Left renal cortex interstitium (tissue), 4 donors: ENCODE data around the gene TGFBR3. TPM values are rescaled to one million over a fixed set of nuclear protein-coding genes. Genes with fewer than 3 reads are reported as not detected.

Experiments used
- DNase-seq, 4 donors: peaks; one replicate each; pipeline ENCODE4 v3.0.0-alpha.2; 2013; ENCODE audit warnings: low read depth in 4 of 4, low spot score in 2 of 4, missing footprints in 1 of 4
- polyA plus RNA-seq, 4 donors: library from polyadenylated mRNA; unstranded; fragments of 120-200 nt; gene quantifications; one replicate each; pipeline ENCODE4 v1.2.1, GENCODE V29; 2013; ENCODE audit not compliant: insufficient read length in 4 of 4

Gene TGFBR3
- polyA plus RNA-seq, 4 donors, result 99.1 to 118 (median 110) TPM

DNA sequence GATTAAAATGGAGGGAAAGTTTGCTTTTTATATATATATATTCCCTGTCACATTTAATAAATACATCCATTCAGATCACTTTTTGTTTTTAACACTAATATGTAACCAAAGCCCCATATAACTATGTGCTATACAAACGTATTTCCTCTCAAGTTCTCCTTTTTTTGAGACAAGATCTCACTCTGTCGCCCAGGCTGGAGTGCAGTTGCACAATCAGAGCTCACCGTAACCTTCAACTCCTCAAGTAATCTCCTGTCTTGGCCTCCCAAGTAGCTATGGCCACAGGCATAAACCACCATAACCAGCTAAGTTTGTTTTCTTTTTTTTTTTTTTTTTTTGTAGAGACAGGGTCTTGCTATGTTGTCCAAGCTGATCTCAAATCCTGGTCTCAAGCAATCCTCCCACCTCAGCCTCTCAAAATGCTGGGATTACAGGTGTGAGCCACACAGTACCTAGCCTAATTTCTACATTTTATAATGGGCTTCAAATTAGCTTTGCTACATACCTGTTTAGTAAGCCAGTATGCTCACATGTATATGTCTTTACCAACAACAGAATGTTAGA, 120.0 kb downstream of the TGFBR3 start:
- no peak for DNase-seq

DNA sequence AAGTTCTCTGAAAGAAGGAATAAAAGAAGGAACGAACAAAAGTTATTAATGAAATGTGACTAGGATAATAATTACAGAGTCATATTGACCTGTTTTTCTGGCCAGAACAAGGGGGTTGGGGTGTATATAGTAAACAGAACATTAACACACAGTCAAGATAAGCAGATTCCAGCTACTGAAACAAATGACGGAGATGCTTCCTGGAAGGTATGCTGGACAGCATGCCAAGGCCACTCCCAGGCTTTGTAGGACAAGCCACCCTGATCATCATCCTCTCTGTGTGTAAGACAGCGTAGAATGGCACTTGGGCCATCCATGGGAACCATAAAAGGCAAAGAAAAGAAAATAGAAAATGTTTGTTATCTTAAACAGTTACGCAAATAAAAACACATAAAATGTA, 120.7 kb downstream of the TGFBR3 start:
- DNase-seq, result no peak

DNA sequence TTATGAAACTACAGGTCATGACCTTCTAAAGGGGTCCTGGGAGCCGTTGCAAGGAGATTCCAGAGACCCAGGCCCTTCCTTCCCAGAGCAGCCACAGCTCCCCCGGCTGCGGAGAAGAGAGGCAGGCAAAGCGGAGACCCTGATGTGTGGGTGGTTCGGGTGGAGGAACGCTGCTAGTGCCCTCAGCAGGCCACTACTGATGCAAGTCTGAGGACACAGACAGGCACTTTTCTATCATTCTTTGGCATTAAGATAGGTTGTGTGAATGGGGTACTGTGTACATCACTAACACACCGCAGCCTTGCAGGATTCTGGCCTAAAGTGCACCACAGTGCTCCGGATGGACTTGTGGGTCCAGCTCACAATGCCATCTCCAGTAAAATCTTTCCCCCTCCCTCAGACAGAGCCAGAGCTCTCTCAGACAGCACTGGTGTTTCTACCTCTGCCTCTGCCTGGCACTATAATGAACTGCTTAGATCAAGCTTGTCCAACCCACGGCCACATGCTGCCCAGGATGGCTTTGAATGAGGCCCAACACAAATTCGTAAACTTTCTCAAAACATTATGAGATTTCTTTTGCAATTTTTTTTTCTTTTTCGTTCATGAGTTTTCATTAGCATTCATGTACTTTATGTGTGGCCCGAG, 121.4 kb downstream of the TGFBR3 start:
- no peak for DNase-seq

DNA sequence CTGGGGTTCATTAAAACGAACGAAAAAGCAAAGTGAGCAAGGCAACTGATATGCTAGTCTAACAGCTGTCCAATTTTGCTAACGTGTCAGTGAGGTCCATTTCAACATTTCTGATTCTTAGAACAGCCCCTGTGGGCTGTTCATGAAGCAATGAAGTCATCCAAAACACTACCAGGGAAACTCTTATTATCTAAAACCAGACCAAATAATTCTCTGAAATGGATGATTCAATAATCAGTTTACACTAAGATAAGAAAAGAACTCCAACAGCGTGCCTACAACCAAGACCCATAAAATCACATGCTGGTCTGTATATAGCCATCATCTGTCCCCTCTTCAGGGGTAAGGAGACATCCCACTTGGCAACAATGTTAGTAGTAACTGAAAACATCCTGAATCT, 122.7 kb downstream of the TGFBR3 start:
- no peak for DNase-seq

DNA sequence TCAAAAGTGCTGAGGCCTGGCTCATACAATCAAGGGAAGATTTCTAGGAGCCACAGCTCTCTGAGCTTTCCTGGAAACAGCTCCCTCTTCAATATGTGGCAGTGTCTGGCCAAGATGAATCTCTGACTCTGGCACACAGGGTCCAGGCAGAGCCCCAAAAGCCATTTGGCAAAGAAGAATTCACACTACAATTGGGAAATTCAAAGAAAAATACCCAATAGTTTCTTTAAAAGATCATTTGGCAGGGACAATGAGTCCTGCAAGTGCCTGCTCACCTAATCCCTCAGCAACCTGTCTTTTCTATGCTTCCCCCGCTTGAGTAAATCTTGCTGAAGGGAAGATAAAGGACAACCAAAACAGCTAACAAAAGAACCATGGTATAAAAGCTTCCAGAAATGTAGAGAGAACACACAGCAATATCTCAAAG, 124.6 kb downstream of the TGFBR3 start:
- DNase-seq, result no peak

DNA sequence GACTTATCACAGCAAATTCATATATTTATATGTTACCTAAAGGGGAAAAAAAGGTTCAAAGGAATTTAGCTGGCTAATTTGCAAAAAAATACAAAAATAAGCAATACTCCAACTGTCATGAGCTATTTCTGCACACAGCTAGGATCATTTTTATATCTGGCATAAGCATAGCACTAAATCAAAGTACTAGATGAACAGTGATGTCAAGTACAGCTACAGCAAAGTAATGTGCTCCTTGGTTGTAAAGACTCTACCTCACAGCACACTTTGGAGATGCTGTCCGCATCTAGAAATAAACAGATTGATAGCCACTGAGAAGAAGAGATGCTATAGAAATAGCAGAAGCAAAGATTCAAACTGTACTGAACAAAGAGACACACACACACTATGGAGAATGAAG, 125.4 kb downstream of the TGFBR3 start:
- DNase-seq, result no peak

DNA sequence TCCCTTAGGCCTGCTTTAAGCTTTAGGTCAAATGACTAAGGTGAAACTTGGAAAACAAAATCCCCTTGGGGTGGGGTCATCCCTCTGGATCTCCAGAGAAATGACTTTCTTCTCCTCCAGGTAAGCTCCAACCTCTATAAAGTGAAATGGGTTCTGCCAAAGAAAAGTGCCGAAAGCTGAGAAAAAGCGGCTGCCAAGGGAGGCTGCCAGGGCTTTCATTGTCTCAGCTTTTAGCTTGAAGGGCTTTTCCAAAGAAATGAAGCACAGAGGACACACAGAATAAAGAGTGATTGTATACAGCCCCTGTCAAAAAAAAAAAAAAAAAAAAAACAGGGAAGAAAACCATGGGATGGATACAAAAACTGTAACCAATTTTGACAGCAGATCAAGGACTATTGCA, 126.9 kb downstream of the TGFBR3 start:
- DNase-seq, result no peak

DNA sequence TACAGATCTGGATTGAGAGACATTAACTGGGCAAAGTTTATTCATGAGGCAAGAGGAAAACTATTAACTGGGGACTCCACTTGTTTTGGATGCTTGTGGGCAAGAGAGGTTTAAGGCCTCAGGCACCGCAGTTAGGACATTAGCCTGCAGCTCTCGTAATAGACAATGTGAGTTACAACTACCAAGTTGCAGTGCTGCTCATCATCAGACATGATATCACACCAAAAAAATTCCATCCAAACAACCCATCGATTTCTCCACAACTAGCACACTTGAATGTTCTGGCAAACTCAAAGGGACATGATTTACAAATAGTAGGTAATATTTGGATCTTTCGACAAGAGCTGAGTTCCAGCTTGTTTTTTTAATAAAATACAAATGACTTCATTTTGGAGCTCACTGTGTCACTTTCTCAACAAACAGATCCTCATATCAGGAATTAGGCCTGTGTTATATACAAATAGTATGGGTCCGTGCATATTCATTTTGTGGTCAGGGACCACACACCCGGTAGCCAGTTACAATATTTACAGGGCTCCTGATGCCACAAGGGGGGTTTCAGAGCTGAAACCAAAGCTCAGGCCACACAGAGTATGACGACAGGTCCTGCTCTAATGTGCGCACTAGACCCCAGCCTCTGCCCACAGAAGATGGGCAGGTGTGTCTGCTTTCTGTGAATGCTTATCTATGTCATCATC, 128.0 kb downstream of the TGFBR3 start:
- DNase-seq, result no peak

DNA sequence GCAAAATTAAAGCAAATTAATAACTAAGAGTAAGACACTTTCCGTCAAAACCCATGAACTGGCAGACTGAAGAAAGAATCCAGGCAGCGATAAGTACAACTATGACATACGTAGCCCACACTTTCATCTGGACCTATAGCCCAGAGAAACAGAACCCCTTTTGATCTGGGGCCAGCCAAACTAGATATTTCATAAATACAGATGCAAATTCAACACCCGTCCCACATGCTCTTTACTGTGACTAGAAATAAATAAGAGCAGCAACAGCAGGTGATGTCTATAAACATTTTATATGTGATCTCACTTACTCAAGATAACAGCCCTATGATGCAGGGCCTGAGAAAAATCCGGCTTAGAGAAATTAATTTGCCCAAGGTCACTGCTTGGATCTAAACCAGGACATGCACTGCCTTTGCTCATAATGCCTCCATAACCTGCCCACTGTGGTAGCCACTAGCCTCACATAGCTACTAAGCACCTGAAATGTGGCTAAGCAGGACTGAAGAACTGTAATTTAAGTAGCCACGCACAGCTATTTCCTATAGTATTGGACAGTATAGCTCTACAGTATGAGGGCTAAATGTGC, 130.2 kb downstream of the TGFBR3 start:
- DNase-seq, result no peak

DNA sequence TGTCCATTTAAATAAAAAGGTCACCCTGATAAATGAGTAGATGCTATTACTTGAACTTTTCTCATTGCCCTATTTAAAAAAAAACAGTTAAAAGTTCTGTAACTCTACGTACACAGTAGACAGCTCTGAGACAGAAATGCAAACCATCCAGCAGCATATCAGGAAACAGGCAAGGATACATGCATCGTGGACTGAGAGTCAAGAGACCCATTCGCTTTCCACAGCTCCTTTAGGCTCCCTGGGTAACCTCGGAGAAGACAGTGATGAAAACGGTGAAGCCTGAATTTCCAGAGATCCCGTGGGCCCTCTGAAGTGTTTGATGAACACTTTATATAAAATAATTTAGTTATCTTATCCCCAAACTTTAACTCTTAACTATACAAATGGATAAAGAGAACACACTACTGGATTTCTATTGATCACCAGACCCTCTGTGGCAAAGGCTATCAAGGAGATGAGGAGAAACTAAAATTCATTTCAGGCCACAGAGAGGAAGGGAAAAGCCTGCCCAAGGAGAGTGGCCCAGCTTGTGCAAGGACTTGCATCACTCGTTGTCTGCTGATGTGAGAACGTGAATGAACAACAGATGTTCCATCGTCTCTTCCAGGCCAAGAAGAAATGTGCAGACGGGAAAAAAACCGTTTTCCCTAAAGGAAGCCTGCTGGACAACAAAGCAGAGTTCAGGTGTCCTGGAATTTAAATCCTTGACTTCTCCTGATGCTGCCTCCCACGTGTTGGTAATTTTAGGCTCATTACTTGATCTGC, 131.0 kb downstream of the TGFBR3 start:
- DNase-seq, result no peak

DNA sequence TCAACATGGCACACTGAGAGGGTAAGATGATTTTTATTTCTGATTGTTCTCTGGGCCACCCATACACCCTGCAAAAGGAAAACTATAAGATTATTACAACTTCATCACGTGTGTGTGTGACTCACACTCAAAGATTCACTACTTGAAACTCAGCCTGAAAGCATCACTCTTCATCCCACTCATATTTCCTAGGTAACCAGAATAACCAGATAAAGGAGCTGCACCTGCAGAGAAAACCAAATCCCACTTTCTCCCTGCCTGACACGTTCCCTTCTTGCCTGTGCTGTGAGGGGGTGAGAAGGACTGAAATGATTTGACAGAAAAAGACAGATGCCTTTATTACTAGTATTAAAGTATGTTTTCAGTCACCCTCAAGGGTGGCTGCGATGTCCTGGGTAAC, 131.6 kb downstream of the TGFBR3 start:
- DNase-seq, result no peak

DNA sequence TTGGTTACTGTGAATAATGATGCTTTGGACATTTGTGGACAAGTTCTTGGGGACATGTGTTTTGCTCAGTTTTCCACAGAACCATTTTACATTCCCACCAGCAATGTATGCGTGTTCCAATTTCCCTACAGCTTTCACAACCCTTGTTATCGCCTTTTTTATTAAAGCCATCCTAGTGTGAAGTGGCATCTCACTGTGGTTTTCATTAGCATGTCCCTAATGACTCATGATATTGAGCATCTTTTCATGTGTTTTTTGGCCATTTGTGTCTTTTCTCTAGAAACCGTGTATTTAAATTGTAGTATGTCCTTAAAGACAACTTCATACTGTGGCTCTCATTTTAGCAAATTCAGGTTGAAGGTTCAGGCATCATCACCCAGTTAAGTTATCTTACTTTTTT, 132.1 kb downstream of the TGFBR3 start:
- no peak for DNase-seq

DNA sequence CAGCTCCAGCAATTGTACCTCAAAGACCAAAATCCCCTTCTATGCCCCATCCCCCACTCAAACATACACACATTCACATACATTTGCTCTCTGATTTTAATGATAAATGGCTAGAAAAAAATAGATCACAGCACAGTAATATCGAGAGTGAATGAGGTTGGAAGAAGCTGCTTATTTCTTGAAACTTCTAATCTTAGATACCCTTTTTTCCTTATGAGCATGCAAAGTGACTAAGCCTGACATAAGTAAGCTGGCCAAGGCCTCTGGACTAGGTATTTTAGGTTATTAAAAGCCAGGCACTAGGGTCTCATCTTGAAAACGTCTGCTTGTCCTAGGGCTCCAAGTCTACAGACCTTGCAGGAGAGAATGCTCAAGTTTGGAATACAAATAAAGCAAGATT, 133.6 kb downstream of the TGFBR3 start:
- DNase-seq, result no peak

DNA sequence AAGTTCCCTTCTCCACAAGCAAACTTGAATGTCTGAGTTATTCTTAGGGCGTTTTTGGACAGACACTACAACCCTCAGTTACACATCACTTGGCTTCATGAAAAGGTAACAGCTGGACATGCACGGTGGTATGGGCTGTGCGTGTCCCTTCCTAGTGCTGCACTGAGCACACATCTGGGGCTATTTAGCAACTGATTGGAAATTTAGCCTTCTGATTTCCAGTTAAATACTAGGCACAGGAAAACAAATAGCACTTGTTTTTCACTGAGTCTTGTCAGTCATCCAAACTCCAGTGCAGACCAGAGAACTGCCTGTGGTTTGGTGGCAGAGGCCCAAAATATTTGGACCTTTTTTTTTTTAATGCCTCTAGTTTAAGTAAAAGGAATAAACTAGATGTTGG, 134.7 kb downstream of the TGFBR3 start:
- DNase-seq, result no peak

DNA sequence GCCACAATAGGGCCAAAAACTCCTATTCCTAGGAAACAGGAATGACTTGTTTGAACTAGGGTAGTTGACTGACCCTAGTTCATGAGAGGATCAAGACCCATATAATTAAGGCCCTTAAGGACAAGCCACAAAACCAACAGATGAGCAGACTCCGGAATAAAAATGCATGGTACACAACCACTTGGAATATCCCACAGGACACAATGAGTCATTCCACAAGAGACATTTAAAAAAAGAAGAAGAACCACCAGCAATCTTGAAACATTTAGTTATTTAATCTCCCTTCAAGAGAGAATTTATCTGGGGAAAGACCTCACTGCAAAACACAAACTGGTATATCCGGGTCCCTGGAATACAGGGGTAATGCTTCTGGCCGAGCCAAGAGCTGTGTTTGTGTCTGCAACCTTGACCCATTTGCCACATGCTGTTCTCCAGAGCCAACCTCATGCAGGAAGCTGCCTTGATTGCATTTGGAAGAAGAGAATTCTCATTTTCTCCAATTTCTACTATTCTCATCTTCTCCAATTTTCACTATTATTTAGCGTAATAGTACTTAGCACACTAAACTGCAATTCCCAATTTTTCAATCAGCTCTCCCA, 135.5 kb downstream of the TGFBR3 start:
- DNase-seq, result no peak

DNA sequence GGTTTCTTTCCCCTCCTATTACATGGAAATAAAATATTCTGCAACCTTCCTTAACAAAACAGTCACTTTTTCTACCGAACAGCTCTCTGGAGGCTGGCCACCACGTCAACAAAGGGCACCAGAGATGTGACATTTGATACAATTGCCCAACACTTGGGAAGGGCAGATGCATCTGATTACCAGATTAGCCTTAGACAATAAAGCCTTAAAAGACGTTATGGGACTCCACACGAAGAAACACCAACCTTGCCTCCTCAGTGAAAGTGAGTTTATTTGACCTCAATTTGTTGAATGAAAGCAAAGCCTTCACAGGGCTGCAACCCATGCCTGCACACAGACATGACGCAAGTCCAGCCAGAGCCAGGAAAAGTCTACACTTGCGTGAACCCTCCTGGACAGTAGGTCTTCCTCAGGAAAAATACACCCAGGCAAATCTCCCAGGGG, 136.1 kb downstream of the TGFBR3 start:
- no peak for DNase-seq

DNA sequence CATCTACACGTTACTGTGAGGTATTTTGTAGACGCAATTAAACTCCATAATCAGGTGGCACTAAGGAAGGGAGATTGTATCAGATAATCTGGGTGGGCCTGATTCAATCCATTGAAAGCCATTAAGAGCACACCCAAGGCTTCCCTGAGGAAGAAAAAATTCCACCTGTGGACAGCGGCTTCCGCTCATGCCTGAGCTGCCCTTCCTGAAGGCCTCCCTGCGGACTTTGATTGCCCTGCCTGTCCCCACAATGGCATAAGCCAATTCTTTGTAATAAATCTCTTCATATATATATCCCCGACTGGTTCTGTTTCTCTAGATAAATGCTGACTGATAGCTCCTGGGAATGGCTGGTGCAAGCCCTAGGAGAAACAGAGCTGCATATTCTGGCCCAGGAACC, 138.3 kb downstream of the TGFBR3 start:
- no peak for DNase-seq

DNA sequence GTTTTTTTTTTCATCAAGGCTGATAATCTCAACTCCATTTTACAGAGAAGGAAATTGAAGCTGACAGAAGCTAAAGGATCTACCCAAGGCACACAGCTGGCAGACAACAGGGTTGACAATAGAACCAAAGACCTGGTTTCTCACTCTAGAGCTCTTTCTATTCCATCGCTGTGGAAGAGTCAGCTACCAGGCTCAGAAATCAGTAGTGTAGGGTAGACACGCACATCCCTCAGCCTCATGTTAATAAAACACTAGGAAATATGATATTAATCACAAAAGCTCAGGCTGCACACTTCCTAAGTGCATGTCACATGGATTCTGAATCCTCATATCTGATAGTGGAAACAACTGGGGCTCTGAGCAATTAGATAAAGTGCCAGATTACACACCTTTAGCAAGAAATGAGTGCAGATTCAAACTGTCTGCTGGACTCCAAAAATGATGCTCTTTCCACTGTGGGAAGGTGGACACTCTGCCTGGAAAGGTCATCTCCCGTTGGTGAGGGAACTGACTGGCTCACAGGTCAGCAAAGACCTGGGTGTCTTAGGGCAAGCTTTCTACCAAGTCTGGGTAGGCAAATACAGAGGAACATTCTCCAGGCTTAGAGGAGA, 139.1 kb downstream of the TGFBR3 start:
- DNase-seq, result no peak

DNA sequence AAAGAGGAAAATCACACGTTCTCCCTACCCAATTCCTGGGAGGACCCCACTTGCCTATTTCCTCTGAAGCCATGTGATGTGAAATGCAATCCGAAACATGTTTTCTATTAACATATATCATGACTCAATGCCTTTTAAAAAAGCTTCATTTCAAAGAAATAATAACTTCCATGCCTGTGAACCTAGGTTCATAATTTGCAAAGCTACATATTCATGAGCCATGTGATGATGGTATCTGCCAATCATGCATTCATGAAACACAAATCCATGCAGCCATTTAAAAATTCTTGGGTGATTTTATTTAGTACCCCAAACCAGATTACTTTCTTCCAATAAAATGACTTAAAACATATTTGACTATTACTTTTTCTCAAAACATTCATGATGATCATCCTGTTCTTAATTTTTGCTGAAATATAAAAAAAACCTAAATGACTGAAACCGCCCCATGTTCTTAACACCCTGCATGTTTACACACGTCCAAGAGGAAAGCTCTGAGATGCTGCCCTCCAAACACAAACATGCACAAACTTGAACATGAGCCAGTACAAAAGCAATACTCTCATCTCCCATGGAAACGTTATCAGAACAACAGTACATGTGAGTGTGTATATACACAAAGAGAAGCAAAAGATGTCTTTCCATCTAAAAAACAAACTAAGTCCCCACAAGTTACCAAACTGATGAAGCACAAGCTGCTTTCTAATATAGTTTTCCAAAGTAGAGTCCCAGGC, 140.1 kb downstream of the TGFBR3 start:
- DNase-seq, result no peak
